Activated naive CD4-positive, alpha-beta T cell (primary cell): ENCODE measurements around the gene RBM25.
"Not testable (repeated sequence)": the region's sequence is repeated elsewhere in the genome, so short reads cannot be mapped to it uniquely, and the experiment has no call there.

Experiments used
- DNase-seq, 4 experiments: peaks; one replicate each; lab custom pipeline; 2025; lab: John Stamatoyannopoulos, UW

The RBM25 gene

DNA sequence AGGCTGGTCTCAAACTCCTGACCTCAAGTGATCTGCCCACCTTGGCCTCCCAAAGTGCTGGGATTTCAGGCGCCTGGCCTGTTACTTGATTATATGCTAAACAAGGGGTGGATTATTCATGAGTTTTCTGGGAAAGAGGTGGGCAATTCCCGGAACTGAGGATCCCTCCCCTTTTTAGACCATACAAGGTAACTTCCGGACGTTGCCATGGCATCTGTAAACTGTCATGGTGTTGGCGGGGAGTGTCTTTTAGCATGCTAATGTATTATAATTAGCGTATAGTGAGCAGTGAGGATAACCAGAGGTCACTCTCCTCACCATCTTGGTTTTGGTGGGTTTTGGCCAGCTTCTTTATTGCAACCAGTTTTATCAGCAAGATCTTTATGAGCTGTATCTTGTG lies 111.5 kb downstream of the RBM25 start:
- DNase-seq = not testable (repeated sequence)

DNA sequence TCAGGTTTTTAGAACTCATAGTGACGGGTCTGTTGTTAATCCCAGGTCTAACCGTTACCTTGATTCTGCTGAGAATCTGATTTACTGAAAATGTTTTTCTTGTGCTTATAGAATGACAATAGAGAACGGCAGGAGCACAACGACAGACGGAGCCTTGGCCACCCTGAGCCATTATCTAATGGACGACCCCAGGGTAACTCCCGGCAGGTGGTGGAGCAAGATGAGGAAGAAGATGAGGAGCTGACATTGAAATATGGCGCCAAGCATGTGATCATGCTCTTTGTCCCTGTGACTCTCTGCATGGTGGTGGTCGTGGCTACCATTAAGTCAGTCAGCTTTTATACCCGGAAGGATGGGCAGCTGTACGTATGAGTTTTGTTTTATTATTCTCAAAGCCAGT lies 112.4 kb downstream of the RBM25 start:
- no peak for DNase-seq

GRCh38 chr14:73172500-73172899 lies 114.2 kb downstream of the RBM25 start:
- DNase-seq = no peak

- DNase-seq = no peak
Observed at GRCh38 chr14:73173092-73173735, 114.9 kb downstream of the RBM25 start.
